ENCODE results near the gene LAGE3. TPM values are rescaled to one million over a fixed set of nuclear protein-coding genes. Genes with fewer than 3 reads are reported as not detected.

Gene LAGE3, protein sequence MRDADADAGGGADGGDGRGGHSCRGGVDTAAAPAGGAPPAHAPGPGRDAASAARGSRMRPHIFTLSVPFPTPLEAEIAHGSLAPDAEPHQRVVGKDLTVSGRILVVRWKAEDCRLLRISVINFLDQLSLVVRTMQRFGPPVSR
- 10 to 100 TPM; 22.9 to 50.0 (median 28.5) TPM for total RNA-seq

DNA sequence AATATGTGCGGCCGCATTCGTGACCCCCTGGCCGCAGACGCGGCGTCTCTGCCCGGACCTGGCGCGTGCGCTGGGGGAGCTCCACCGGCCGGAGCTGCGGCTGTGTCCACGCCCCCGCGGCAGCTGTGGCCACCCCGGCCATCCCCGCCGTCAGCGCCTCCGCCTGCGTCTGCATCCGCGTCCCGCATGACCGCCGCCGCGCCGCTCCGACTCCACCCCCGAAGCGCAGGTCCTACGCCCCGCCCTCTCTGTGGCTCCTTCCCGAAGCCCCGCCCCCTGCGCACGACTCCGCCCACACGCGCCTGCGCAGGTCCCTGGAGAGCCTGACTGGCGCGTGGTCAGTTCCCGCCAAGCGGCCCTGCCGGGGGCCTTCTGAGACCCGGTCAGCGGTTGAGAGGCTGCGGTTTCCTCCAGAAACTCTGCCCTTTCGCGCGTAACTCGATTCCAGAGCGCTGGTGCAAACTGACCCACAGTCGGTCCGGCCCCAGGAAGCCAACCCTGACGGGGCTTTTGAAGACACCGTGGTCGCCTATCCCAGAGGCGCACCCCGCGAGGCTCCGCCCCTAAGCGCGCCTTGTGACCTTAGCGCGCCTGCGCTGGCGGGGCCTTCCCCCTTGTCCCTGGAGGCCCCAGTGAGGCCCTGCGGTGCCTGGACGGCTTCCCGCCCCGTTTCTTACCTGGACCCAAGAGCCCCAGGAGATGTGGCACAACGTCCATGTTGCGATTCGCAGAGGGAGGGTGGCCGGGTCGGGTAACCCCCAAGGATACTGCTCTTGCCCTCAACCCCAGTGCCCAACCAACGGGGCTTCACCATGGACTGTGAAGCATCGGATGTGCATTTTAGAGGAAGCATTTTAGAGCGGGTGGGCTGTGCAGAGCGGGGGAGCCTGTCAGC lies at the start of gene LAGE3:
TSS of gene LAGE3 (minus strand) at position 554 of the 895 bp plus-strand sequence. CDS start at position 188, 366 bp downstream.
- intact Hi-C loops (cut with DNase I; ENCODE audit: low total_unique reads): no loop called here
- WGBS, 2 donors: 55 to 59% methylated on average over 3 to 84 of the region's 85 CpGs
- DNase-seq (ENCODE audit: low spot score in 2 of 2): peak; percentile 88 to 98
- H3K4me3 ChIP-seq (ENCODE audit: low read depth, poor library complexity, severe bottlenecking): peak within 1 kb of the TSS; percentile 28
- no peak for TF ChIP-seq POLR2A (IDR thresholded peaks at IDR 0.05)
- no peak for TF ChIP-seq CTCF (IDR thresholded peaks at IDR 0.05)

- TF ChIP-seq POLR2A (IDR thresholded peaks at IDR 0.05) (no peak), CTCF (IDR thresholded peaks at IDR 0.05) (no peak)
- H3K4me3 ChIP-seq (ENCODE audit: low read depth, poor library complexity, severe bottlenecking): no peak overlapping the region
- peak; percentile 67 to 94 for DNase-seq (ENCODE audit: low spot score in 2 of 2)
- intact Hi-C loops (cut with DNase I; ENCODE audit: low total_unique reads): no loop called here
- WGBS, 2 donors: 3 to 29% methylated on average over 15 of the region's 15 CpGs
These were observed 48.0 kb upstream of the LAGE3 start for GRCh38 chrX:154526901-154527675.

DNA sequence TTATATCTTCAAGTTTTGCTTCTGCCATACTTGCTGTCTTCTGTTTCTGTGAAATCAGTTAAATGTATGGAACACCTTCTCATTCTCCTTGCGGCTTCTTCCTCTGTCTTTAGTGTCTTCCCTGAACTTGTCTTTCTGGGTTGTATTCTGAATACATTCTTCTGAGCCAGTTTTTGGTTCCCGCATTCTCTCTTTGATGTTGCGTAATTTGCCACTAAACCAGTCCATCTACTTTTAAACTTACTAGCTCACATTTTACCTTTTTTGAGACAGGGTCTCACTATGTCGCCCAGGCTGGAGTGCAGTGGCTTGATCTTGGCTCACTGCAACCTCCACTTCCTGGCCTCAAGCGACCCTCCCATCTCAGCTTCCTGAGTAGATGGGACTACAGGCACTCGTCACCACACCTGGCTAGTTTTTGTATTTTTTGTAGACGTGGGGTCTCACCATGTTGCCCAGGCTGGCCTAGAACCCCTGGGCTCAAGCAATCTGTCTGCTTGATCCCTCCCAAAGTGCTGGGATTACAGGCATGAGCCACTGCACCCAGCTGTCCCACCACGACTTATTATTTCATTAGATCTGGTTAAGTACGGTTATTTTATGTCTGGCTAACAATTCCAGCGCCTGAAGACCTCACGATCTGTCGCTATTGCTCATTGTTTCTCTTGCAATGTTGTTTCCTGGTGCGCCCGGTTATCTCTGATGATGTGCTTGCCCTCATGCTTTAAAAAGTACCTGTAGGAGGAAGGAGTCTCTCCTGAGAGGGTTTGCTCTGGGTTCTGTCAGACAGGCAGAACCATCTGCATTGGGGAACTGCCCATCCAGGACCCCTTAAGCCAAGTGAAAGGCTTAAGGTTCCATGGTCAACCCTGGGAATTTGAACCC lies 46.8 kb upstream of the LAGE3 start:
- H3K4me3 ChIP-seq (ENCODE audit: low read depth, poor library complexity, severe bottlenecking): no peak overlapping the region
- no peak for TF ChIP-seq POLR2A (IDR thresholded peaks at IDR 0.05)
- no peak for TF ChIP-seq CTCF (IDR thresholded peaks at IDR 0.05)
- no peak for DNase-seq (ENCODE audit: low spot score in 2 of 2)
- whole genome bisulfite sequencing, 2 donors: 65 to 69% methylated on average over 14 of the region's 14 CpGs
- intact Hi-C loops (cut with DNase I; ENCODE audit: low total_unique reads): no loop called here

GRCh38 chrX:154519389-154519788 lies 40.3 kb upstream of the LAGE3 start:
- WGBS, 2 donors: 89 to 99% methylated on average over 8 of the region's 8 CpGs
- no peak for DNase-seq (ENCODE audit: low spot score in 2 of 2)
- intact Hi-C loops (cut with DNase I; ENCODE audit: low total_unique reads): no loop called here
- TF ChIP-seq CTCF (IDR thresholded peaks at IDR 0.05) (no peak), POLR2A (IDR thresholded peaks at IDR 0.05) (no peak)
- no peak overlapping the region for H3K4me3 ChIP-seq (ENCODE audit: low read depth, poor library complexity, severe bottlenecking)
